Epithelial cell of proximal tubule (primary cell): ENCODE results near the gene MTMR1. TPM values are rescaled to one million over a fixed set of nuclear protein-coding genes. Genes with fewer than 3 reads are reported as not detected.

ENCODE experiments used
- DNase-seq: peaks from one replicate; pipeline ENCODE4 v3.0.0-alpha.2; 2011; ENCODE audit warnings: low read depth
- H3K4me3 ChIP-seq: 2 replicates; pipeline ENCODE4 v1.5.1; 2011; ENCODE audit warnings: low read depth, mild to moderate bottlenecking, low read length
- total RNA-seq: library from RNA; depleted of rRNA; stranded (reverse); fragments of >200 nt; gene quantifications from 2 replicates; pipeline ENCODE4 v1.2.3, GENCODE V29; 2015
- TF ChIP-seq, protein P1 (sequence below): conservative IDR thresholded peaks from 2 replicates; pipeline ENCODE4 v1.5.1; 2012; ENCODE audit warnings: low read depth, mild to moderate bottlenecking, low read length

MTMR1 gene
- total RNA-seq, 1 donor from 2014 or later: 18.2 TPM

DNA sequence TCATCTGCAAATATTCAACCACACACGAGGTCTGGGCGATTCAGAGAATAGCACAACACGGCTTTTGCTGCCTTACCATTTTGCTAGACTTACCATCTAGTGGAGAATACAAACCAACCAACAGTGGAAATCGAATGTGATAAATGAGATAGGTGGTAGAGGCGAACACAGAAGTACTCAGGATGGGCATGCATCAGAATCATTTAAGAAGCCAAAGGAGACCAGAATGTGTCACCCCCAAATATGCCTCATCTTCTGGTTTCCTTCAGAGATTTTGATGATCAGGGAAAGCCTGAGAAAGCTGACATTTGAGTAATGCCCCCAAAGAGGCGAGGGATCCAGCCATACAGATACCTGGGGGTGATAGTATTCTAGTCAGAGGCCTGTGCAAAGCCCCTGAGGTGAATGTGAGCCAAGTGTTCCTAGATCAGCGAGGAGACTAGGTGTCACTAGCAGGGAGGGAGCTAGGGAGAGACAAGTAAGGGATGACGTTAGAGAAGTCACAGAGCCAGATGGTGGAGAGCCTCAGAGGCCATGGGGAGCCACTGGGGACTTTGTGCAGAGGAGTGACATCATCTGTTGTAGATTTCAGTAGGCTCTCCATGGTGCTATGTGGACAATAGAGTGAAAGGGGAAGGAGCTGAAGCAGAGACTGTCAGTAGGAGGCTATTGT lies 1.7 kb downstream of the MTMR1 start:
- TF ChIP-seq, protein P1, sequence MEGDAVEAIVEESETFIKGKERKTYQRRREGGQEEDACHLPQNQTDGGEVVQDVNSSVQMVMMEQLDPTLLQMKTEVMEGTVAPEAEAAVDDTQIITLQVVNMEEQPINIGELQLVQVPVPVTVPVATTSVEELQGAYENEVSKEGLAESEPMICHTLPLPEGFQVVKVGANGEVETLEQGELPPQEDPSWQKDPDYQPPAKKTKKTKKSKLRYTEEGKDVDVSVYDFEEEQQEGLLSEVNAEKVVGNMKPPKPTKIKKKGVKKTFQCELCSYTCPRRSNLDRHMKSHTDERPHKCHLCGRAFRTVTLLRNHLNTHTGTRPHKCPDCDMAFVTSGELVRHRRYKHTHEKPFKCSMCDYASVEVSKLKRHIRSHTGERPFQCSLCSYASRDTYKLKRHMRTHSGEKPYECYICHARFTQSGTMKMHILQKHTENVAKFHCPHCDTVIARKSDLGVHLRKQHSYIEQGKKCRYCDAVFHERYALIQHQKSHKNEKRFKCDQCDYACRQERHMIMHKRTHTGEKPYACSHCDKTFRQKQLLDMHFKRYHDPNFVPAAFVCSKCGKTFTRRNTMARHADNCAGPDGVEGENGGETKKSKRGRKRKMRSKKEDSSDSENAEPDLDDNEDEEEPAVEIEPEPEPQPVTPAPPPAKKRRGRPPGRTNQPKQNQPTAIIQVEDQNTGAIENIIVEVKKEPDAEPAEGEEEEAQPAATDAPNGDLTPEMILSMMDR: no peak
- H3K4me3 ChIP-seq: no peak overlapping the region
- no peak for DNase-seq

DNA sequence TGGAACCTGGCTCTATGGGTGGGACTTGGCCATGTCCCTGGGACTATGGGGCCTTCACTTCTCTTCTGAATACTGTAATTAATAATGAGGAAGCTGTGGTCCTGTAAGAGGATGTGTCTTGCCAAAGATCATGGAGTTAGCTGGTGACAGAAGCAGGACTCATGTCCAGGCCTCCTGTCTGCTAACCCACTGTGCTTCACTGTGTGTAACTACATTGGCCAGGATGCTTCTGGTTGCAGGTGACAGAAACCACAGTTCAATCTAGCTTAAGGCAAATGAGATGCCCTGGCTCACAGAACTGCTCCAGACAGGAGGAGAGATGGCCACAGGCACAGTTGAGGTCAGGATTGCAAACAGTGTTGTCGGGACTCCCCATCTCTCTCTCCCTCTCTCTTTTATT lies 3.1 kb downstream of the MTMR1 start:
- no peak for DNase-seq
- H3K4me3 ChIP-seq: no peak overlapping the region
- TF ChIP-seq, protein P1: no peak

DNA sequence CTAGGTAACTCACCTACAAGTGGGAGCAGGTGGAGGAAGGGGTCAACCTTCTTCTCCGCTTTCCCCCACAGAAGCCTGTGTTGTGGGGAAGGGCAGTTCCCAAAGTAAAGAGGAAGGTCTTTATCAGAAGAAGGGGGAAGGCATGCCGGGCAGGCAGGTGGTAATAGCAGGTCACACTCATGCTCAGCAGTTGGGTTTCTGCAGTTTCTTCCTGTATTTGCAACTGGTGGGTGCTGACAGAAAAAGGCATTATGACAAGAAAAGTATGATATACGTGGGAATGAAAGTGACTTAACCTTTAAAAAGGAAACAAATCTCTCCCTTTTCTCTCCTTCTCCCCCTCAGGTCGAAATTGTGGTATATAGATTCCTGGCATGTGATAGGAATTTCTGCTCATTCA lies 3.7 kb downstream of the MTMR1 start:
- H3K4me3 ChIP-seq: no peak overlapping the region
- TF ChIP-seq, protein P1: no peak
- DNase-seq: no peak

DNA sequence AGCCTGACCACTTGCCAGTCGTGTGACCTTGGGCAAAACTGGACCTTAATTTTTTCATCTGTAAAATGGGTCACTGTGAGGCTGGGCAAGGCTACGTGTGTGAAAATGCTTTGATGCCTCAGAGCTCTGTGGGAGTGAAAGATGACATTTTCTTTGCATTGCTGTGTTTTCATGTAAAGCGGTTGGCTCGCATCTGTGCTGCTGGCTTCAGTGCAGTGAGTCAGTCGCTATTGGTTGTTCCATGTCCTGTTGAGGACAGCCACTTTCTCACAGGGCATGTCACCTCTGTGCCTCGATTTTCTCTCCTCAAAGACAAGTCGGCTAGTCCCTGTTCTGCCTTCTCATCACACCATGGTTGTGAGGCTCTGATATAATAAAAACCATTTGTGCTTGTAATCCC lies 4.4 kb downstream of the MTMR1 start:
- TF ChIP-seq, protein P1: no peak
- DNase-seq: no peak
- no peak overlapping the region for H3K4me3 ChIP-seq

DNA sequence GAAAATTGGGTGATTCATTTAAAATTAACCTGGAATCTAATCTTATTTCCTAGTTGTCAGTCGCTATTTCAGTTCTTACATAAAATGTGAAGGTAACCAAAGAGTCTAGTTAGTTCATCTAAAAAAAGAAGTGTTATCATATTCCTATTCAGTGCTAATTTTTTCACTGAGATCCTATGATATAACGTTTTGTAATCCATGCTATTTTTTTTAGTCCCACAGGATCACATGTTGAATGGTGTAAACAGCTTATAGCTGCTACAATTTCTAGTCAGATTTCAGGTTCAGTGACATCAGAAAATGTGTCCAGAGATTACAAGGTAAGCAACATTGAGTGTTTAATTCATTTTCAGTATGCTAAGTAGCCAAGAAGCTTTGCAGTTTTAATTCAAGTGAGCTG lies 5.8 kb downstream of the MTMR1 start:
- DNase-seq: no peak
- no peak overlapping the region for H3K4me3 ChIP-seq
- TF ChIP-seq, protein P1: no peak

DNA sequence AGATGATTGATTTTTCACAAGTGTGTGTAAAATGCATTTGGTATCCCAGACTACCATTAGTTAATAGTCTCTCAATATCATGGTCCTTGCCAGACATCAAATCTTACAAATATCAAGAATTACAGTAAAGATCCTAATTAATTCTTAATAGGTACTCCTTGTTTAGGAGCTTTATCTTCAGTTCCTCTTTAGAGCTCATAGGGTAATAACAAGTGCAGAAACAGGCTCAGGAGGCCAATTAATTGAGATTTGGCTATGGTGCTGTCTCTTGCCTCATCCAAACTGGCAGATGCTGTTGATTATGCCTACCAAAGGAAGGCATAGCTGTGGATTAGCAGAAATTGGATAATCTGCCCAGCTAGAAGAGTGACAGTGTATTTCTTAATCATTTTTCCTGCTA lies 6.9 kb downstream of the MTMR1 start:
- H3K4me3 ChIP-seq: no peak overlapping the region
- TF ChIP-seq, protein P1: no peak
- DNase-seq: no peak

DNA sequence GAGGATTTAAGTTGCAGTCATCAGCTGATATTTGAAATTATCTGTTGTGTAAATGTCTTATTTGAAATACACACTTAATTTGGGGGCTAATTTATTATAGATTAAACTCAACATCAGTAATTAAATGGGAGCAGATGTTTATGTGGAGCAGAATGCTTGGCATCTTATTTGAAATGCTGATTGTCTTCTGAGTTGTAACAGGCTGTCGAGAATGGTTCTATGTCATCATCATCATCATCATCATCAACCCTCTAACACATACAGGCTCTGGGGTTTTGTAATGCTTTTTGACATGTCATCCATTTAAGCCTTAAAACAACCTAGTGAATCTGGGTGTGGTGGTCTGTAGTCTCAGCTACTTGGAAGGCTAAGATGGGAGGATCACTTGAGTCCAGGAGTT lies 8.2 kb downstream of the MTMR1 start:
- H3K4me3 ChIP-seq: no peak overlapping the region
- TF ChIP-seq, protein P1: no peak
- no peak for DNase-seq
